Left lung (tissue), 10 donors: Measurements from ENCODE around the gene UXS1. TPM values are rescaled to one million over a fixed set of nuclear protein-coding genes. Genes with fewer than 3 reads are reported as not detected.

ENCODE experiments used
- ATAC-seq: fragments of 200-7000 bp; cut with Tn5 transposase; one replicate; pipeline ENCODE4 v1.9.1; 2020; ENCODE audit warnings: moderate library complexity
- DNase-seq, 4 donors: peaks; one replicate each; pipeline ENCODE4 v3.0.0-alpha.2; 2013 to 2020
- H3K27ac ChIP-seq, 2 donors: fragments of 200-600 bp; sonication (generic) in 1 of 2; one replicate each; pipeline versions ENCODE4 v1.5.0 to v1.8.0; 2020 to 2021
- H3K27me3 ChIP-seq, 2 donors: fragments of 200-600 bp; sonication (generic) in 1 of 2; one replicate each; pipeline versions ENCODE4 v1.5.0 to v1.8.0; 2020 to 2021
- H3K36me3 ChIP-seq, 2 donors: fragments of 200-600 bp; sonication (generic) in 1 of 2; one replicate each; pipeline versions ENCODE4 v1.5.0 to v1.8.0; 2020 to 2021
- H3K4me1 ChIP-seq, 2 donors: fragments of 200-600 bp; one replicate each; pipeline ENCODE4 v1.8.0; 2021
- H3K4me3 ChIP-seq, 2 donors: fragments of 200-600 bp; sonication (generic) in 1 of 2; one replicate each; pipeline versions ENCODE4 v1.5.0 to v1.8.0; 2020 to 2021; ENCODE audit warnings: mild to moderate bottlenecking in 1 of 2
- H3K9me3 ChIP-seq, 2 donors: fragments of 200-600 bp; sonication (generic) in 1 of 2; one replicate each; pipeline versions ENCODE4 v1.5.0 to v1.8.0; 2020 to 2021
- intact Hi-C, 2 donors: fragments of 100-400 bp; cut with DNase I; formaldehyde crosslinking; loops; one replicate each; pipeline versions ENCODE4 v1.11.2 to v1.14.2; 2022
- polyA plus RNA-seq, 6 donors: library from polyadenylated mRNA; unstranded; fragments of 120-200 nt; gene quantifications; one replicate each; pipeline ENCODE4 v1.2.1, GENCODE V29; 2013; ENCODE audit not compliant: insufficient read length in 6 of 6
- total RNA-seq, 2 donors: library from RNA; stranded (reverse); fragmentation: NEBNext Ultra II Directional; extraction: Animal tissue kit (Norgen Biotek cat#: 25700); gene quantifications; one replicate each; pipeline ENCODE4 v1.2.1, GENCODE V29; 2021
- TF ChIP-seq, protein P1 (sequence below), 2 donors: fragments of 200-600 bp; sonication (generic) in 1 of 2; IDR thresholded peaks; one replicate each; pipeline versions ENCODE4 v1.5.0 to v1.8.0; 2021; ENCODE audit warnings: antibody characterized with exemption in 2 of 2
- donor health status: DM: no; HTN: yes; CAD: no.
- donor health status: DM: no; HTN: no; CAD: no.

UXS1 gene
- total and polyA plus RNA-seq, 8 donors, result 46.9 to 98.5 (median 87.4) TPM

DNA sequence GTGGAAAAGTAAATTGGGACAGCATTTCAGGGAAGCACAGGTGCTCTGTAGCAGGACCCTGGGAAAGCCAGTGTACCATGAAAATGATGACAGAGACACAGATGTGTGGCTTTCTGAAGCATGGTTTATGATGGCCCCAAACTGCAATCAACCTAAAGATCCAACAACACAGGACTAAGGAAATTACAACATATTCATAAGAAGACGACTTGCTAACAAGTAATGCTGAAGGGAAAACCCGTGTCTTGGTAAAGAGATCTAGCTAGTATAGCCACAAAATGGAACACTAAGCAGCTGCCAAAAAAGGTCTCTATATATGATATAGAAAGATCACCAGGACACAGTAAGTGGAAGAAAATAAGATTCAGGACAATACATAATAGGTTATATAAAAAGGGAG lies 53.2 kb downstream of the UXS1 start:
- intact Hi-C loops, result no loop called here
- peaks cover 0 to 30% of the 10 kb centered on the region in 2 donors for H3K36me3 ChIP-seq
- H3K4me1 ChIP-seq, result peaks cover 0 to 9% of the 10 kb centered on the region in 2 donors
- H3K27ac ChIP-seq, result no peak overlapping the region
- DNase-seq (no peak), ATAC-seq (no peak)
- no peaks in the 10 kb centered on the region for H3K9me3 ChIP-seq
- TF ChIP-seq, protein P1, sequence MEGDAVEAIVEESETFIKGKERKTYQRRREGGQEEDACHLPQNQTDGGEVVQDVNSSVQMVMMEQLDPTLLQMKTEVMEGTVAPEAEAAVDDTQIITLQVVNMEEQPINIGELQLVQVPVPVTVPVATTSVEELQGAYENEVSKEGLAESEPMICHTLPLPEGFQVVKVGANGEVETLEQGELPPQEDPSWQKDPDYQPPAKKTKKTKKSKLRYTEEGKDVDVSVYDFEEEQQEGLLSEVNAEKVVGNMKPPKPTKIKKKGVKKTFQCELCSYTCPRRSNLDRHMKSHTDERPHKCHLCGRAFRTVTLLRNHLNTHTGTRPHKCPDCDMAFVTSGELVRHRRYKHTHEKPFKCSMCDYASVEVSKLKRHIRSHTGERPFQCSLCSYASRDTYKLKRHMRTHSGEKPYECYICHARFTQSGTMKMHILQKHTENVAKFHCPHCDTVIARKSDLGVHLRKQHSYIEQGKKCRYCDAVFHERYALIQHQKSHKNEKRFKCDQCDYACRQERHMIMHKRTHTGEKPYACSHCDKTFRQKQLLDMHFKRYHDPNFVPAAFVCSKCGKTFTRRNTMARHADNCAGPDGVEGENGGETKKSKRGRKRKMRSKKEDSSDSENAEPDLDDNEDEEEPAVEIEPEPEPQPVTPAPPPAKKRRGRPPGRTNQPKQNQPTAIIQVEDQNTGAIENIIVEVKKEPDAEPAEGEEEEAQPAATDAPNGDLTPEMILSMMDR (IDR thresholded peaks at IDR 0.05), result no peak
- H3K27me3 ChIP-seq, result no peaks in the 10 kb centered on the region
- no peak overlapping the region for H3K4me3 ChIP-seq

DNA sequence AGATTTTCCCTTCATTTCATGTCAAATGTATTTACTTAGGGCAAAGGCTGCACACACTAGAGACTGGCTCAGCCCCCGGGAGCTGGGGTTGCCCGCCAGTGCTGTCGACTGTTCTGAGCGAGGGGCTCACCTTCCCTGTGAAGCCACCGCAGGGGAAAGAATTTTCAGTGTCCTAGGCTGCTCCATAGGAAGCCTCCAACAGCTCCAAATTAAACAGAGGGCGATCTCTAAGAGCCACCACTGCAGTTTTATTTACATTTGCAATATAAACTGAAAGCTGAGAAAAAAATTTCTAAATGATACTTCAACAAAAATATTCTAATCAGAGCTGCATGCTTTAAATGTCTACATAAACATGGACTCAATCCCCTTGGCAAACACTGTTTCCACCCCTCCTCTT lies 54.0 kb downstream of the UXS1 start:
- H3K4me1 ChIP-seq, result peaks cover 0 to 9% of the 10 kb centered on the region in 2 donors
- no peaks in the 10 kb centered on the region for H3K27me3 ChIP-seq
- DNase-seq (peak in 1 of 4 donors; percentile 41), ATAC-seq (peak; percentile 64)
- peaks cover 0 to 26% of the 10 kb centered on the region in 2 donors for H3K36me3 ChIP-seq
- no peak overlapping the region for H3K4me3 ChIP-seq
- TF ChIP-seq, protein P1 (IDR thresholded peaks at IDR 0.05), result no peak
- peak overlapping the region in 1 of 2 donors; percentile 14 for H3K27ac ChIP-seq
- intact Hi-C loops, result no loop called here
- no peaks in the 10 kb centered on the region for H3K9me3 ChIP-seq

DNA sequence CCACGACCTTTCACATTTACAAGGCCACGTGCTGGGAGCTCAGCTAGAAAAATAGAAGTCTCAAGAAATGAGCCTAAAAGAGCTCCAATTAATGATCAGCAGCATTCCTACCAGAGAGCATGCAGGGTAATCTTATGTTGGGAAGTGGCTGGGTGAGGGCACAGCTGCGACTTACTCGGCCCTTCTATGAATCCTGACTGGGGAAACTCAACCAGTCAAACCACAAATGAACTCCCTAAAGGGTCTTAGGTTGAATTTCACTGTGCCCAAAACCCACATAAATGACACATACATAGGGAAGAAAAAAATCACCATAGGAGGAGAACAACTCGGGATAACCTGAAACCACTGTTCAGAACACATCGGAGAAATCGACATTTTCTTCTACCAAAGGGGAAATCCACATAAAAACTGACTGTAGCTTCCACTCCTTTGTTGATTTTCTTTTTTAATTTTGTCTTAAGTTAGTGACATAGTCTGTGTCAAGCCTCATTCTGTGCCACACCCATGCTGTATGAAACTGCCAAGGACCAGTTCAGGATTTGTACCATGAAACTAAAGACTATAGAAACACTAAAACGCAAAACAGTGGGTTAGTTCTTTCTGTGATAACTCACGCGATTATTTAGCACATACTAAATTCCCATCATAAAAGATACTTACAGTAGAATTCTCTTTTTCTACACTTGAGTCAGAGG lies 54.7 kb downstream of the UXS1 start:
- no peaks in the 10 kb centered on the region for H3K27me3 ChIP-seq
- peak; percentile 84 for ATAC-seq
- no peak for DNase-seq
- H3K4me1 ChIP-seq, result peaks cover 0 to 9% of the 10 kb centered on the region in 2 donors
- peaks cover 0 to 19% of the 10 kb centered on the region in 2 donors for H3K36me3 ChIP-seq
- no peak overlapping the region for H3K4me3 ChIP-seq
- intact Hi-C loops, result no loop called here
- peak overlapping the region in 1 of 2 donors; percentile 14 for H3K27ac ChIP-seq
- TF ChIP-seq, protein P1 (IDR thresholded peaks at IDR 0.05), result no peak
- H3K9me3 ChIP-seq, result no peaks in the 10 kb centered on the region

DNA sequence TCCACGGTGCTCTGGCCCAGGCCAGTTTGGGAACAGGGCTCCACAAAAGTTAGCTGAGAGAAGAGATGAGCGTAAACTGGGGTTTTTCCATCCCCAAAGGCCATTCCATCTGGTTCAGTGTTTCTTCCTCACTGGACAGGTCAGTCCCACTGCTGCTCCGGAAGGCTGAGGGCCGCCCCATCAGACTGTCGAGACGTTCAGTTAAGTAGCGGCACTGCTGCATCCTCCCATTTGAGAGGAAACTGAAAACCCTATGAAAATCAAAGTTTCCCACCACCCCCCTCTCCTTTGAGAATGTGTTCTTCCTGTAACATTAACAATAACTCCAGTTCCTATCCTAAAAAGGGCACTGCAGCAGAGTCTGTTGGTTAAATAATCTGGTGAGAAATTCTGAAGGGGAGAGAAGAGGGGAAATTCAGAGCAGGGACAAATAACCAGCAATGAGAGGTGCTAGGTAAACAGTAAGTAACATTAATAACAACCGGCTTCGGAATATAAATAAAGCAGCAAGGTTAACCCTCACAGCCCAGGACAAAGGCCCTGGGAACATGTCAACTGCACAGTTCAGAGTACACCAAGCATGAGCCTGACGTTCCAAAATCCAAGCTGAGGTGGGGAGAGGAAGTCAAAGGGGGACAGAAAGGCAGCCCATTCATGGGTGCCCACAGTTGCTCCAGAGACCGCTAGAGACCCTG lies 55.4 kb downstream of the UXS1 start:
- Histone ChIP-seq H3K4me3 (no peak overlapping the region), H3K4me1 (peaks cover 0 to 9% of the 10 kb centered on the region in 2 donors), H3K36me3 (peaks cover 0 to 18% of the 10 kb centered on the region in 2 donors), H3K27ac (peak overlapping the region; percentile 14 to 20), H3K9me3 (no peaks in the 10 kb centered on the region), H3K27me3 (no peaks in the 10 kb centered on the region)
- ATAC-seq (peak; percentile 49), DNase-seq (no peak)
- intact Hi-C loops, result no loop called here
- TF ChIP-seq, protein P1 (IDR thresholded peaks at IDR 0.05), result no peak
